GM19193 (cell line): ENCODE results near the gene USP21.

ENCODE experiments used
- POLR2A ChIP-seq: IDR thresholded peaks from 4 replicates; pipeline ENCODE4 v1.6.1; 2011; ENCODE audit not compliant: insufficient read depth, insufficient read length; ENCODE audit errors: extremely low read depth

Gene USP21

GRCh38 chr1:161160671-161161145 is 1.4 kb downstream of the USP21 start:
- TF ChIP-seq POLR2A: no peak

DNA sequence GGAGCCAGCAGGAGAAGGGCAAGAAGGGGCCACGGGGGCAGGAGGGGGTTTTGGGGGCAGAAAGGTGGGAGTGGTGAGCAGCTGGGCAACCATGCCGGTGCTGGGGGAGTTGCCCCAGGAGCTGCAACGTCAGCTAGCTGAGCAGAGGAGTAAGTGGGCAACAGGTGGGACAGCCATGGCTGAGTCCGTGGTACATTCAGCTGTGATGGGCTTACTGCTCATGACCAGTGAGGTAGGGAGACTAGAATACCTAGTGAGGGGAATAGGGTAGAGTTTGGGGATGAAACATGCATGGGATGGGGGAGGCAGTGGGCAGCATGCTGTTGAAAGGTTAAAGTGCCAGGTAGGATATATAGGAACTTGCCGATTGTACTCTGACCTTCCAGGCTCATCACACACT is 2.4 kb downstream of the USP21 start:
- TF ChIP-seq POLR2A: no peak

- no peak for TF ChIP-seq POLR2A
Observed at GRCh38 chr1:161162052-161162451, 2.8 kb downstream of the USP21 start.

DNA sequence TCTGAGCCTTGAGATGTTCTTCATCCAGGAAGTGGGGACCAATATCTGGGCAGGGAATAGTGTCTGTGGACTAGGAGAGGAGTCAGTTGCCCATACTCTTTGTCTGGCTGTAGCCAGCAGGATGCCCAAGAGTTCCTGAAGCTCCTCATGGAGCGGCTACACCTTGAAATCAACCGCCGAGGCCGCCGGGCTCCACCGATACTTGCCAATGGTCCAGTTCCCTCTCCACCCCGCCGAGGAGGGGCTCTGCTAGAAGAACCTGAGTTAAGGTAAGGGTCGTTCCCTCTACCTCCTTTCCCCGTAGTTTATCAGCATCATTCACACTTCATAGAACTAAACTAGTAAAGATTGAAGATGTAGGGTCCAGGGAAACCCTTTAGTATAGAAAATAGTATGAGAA is 3.5 kb downstream of the USP21 start:
- TF ChIP-seq POLR2A: no peak

GRCh38 chr1:161163793-161164192 is 4.5 kb downstream of the USP21 start:
- no peak for TF ChIP-seq POLR2A

- TF ChIP-seq POLR2A: no peak
Observed at GRCh38 chr1:161164901-161165610, 5.8 kb downstream of the USP21 start.

- peak; percentile 80 for TF ChIP-seq POLR2A
Observed at GRCh38 chr1:161165742-161166668, 6.7 kb downstream of the USP21 start, which contains the start of gene PPOX. TSS of gene PPOX (plus strand) at chr1:161166426. CDS start at chr1:161166848, 422 bp downstream.

DNA sequence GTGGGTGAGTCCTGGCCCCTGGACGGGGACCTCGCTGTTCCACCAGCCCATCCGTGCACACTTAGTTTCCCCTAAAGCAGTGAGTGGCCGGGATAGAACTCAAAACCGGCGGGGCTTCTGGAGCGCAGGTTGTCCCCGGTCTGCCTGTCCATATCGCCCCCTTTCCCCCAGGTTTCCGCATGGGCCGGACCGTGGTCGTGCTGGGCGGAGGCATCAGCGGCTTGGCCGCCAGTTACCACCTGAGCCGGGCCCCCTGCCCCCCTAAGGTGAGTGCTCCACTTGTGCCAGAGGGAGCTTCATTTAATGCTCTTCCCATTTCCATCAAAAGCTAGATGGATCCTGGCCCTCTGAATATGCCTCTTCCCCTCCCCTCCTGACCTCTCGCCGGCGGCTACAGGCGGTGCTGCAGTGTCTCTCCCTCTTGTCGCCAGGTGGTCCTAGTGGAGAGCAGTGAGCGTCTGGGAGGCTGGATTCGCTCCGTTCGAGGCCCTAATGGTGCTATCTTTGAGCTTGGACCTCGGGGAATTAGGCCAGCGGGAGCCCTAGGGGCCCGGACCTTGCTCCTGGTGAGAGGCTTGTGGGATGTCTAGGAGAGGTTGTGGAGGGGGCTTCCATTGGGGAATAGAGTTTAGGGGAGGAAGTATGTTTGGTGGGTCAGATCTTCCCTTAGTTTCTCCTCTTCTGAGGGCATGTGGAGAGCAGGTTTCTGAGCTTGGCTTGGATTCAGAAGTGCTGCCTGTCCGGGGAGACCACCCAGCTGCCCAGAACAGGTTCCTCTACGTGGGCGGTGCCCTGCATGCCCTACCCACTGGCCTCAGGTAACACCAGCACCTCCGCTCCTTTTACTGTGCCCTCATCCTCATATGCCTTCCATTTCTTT is 7.6 kb downstream of the USP21 start:
- TF ChIP-seq POLR2A: no peak

DNA sequence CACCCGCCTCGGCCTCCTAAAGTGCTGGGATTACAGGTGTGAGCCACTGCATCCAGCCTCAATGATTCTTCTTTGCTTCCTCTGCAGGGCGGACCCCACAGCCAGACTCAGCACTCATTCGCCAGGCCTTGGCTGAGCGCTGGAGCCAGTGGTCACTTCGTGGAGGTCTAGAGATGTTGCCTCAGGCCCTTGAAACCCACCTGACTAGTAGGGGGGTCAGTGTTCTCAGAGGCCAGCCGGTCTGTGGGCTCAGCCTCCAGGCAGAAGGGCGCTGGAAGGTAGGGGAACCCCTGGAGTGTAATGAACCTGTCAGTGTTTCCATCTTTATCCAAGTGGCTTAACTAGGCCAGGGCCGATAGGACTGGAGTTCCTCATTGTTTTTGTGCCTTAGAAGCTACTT is 9.6 kb downstream of the USP21 start:
- TF ChIP-seq POLR2A: no peak

DNA sequence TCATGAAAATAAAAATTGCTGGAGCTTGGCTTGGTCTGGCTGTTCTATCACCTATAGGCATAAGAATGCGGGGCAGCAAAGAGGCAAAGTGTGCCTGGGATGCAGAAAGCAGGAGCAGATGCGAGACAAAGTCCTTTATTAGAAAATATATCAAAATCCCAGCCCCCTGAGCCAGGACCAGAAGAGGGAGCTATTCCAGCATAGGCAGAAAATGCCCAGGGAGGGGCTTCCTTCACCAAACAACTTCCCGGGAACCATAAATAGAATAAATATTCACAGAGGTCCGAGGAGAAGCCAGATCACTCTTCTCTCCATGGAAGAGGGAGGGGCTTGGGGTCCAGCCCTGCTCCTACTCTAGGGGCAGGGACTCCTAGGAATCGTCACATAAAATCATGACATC is 11.9 kb downstream of the USP21 start:
- no peak for TF ChIP-seq POLR2A

- TF ChIP-seq POLR2A: no peak
Observed at GRCh38 chr1:161171696-161172095, 12.4 kb downstream of the USP21 start.

DNA sequence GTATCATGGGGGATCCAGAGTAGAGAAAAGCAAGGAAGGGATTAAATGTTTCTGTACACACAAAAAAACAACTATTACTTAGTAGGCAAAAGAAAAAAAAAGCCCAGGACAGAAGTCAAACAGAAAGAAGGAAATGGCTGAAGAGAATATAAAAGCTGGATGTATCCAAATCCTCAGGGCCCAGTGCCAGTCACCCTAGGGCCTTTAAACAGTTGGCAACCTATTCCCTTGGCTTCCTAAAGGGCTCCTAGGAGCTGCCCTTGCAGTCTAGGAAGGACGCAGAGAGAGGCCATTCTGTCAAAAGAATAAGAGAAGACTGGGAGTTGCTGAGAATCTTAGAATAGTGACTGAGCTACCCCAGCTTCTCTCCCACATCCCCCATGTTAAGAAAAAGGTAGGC is 13.0 kb downstream of the USP21 start:
- no peak for TF ChIP-seq POLR2A

DNA sequence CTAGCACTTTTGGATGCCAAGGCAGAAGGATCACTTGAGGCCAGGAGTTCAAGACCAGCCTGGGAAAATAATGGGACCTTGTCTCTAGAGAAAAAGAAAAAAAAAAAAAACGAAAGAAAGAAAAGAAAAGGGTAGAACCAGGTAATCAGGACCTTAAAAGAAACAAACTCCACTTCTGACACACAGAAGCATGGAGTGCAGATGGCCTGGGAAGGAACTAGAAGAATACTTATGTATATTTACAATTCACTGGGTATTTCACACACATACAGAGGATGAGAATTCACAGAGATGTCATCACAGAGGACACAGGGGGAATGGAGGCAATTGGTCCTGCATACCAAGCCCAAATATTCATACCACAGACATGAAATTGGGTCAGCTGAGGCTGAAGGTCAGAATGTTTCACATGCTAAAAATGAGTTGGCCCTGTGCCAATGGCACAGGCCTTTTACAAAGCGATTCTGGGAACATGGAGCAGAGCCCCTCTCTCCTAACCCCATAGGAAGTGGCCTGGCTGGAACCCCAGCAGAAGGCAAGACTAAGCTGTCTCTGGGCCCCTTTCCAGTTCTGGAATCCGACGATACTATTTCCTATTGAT is 13.6 kb downstream of the USP21 start:
- no peak for TF ChIP-seq POLR2A

DNA sequence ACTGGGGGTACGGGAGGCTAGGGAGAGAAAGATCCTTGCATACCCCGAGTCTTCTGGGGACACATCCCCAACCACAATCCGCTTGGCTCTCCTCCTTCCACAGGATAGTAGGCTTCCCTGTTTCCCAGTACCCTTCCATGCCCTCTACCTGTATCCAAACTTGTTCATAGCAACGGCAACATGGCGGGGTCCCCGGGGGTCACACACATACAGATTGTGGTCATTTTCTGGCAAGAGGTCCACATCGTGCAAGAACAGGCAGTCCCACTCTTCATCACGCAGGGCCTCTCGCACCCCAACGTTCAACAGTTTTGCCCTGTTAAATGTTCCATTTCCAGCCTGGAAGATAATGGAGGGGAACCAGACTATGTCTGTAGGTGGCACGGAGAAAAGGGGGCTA is 14.4 kb downstream of the USP21 start:
- no peak for TF ChIP-seq POLR2A
